Psoas muscle (tissue), 8 donors: Measurements from ENCODE around the gene TMEM79. TPM values are rescaled to one million over a fixed set of nuclear protein-coding genes. Genes with fewer than 3 reads are reported as not detected.

Experiments
- ATAC-seq, 4 donors: fragments of 200-7000 bp; cut with Tn5 transposase; one replicate each; pipeline ENCODE4 v1.9.1; 2020; ENCODE audit warnings: moderate library complexity in 3 of 4, mild to moderate bottlenecking in 2 of 4
- DNase-seq, 2 donors: peaks; one replicate each; pipeline ENCODE4 v3.0.0-alpha.2; 2020
- H3K27ac ChIP-seq: fragments of 200-600 bp; one replicate; pipeline ENCODE4 v1.8.0; 2022
- H3K27me3 ChIP-seq, 3 donors: fragments of 200-600 bp in 1 of 3; one replicate each; pipeline versions ENCODE4 v1.6.1 to v1.8.0; 2013 to 2022; ENCODE audit warnings: low read length in 2 of 3, mild to moderate bottlenecking in 2 of 3, moderate library complexity in 1 of 3; ENCODE audit not compliant: insufficient read depth in 3 of 3
- H3K36me3 ChIP-seq, 2 donors: fragments of 200-600 bp in 1 of 2; one replicate each; pipeline versions ENCODE4 v1.6.1 to v1.8.0; 2013 to 2022; ENCODE audit warnings: low read depth in 1 of 2, mild to moderate bottlenecking in 1 of 2, moderate library complexity in 1 of 2; ENCODE audit not compliant: insufficient read depth in 1 of 2
- H3K4me1 ChIP-seq: fragments of 200-600 bp; one replicate; pipeline ENCODE4 v1.8.0; 2022
- H3K4me3 ChIP-seq: fragments of 200-600 bp; one replicate; pipeline ENCODE4 v1.8.0; 2022; ENCODE audit warnings: mild to moderate bottlenecking
- H3K9me3 ChIP-seq: fragments of 200-600 bp; one replicate; pipeline ENCODE4 v1.8.0; 2022
- WGBS, 3 donors: extraction: QIAGEN DNeasy Blood & Tissue Kit; methylation state at CpG; one replicate each; pipeline versions ENCODE4 v1.1.6 to v1.1.7; 2013; 5-methylcytosine and 5-hydroxymethylcytosine counted together
- intact Hi-C, 2 donors: fragments of 100-400 bp; cut with DNase I; formaldehyde crosslinking; loops; one replicate each; pipeline versions ENCODE4 v1.11.0 to v1.14.2; 2022
- polyA plus RNA-seq, 3 donors: library from polyadenylated mRNA; stranded (reverse); fragments of 200-250 nt; gene quantifications; one replicate each; pipeline ENCODE4 v1.2.3, GENCODE V29; 2013
- total RNA-seq, 4 donors: library from RNA; stranded (reverse); fragmentation: NEBNext Ultra II Directional in 2 of 4; extraction: Animal tissue kit (Norgen Biotek cat#: 25700) in 2 of 4; gene quantifications; one replicate each; pipeline versions ENCODE4 v1.2.1 to v1.2.4, GENCODE V29; 2021 to 2023
- TF ChIP-seq, protein P1 (sequence below): fragments of 200-600 bp; IDR thresholded peaks from one replicate; pipeline ENCODE4 v1.8.0; 2022; ENCODE audit warnings: antibody characterized with exemption
- donor health status: healthy with polysubstance abuse.
- donor health status: DM: no; HTN: no; CAD: no; lungs with moderate emphysema.
- donor health status: Bipolar disorder and iron deficiency.
- donor health status: healthy.
- donor health status: DM: yes; HTN: yes; CAD: no.
- donor health status: DM: no; HTN: no; CAD: no.
- donor health status: DM: no; HTN: no; CAD: no.
- donor health status: DM: yes; HTN: yes; CAD: no.

The TMEM79 gene
- total and polyA plus RNA-seq, 7 donors = 0.69 to 3.6 (median 0.99) TPM

DNA sequence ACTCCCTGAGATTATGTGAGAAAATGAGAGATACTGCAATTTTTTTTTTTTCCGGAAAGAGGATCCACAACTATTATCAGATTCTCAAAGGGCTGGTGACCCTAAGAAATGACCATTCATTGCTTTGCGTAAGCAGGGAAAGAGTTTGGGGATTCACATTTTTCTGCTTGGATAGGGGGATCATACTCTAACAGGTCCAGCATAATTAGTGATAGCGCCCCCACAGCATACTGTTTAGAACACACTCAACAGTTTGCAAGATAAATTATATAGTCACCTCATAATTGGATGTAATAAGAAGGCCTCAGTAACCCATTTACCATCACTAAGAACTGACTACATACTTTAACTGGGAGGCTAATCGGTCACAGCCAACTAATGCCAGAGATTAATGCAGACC is 52.1 kb downstream of the TMEM79 start:
- peak overlapping the region; percentile 97 for H3K4me3 ChIP-seq
- WGBS, 3 donors = 81 to 88% (median 82%) methylated on average over 4 of the region's 4 CpGs
- intact Hi-C loops = no loop called here
- no peaks in the 10 kb centered on the region for H3K27me3 ChIP-seq
- peaks cover 2 to 53% of the 10 kb centered on the region in 2 donors for H3K36me3 ChIP-seq
- H3K27ac ChIP-seq = no peak overlapping the region
- peaks cover 19% of the 10 kb centered on the region for H3K4me1 ChIP-seq
- no peaks in the 10 kb centered on the region for H3K9me3 ChIP-seq
- no peak for DNase-seq
- ATAC-seq = no peak
- TF ChIP-seq, protein P1, sequence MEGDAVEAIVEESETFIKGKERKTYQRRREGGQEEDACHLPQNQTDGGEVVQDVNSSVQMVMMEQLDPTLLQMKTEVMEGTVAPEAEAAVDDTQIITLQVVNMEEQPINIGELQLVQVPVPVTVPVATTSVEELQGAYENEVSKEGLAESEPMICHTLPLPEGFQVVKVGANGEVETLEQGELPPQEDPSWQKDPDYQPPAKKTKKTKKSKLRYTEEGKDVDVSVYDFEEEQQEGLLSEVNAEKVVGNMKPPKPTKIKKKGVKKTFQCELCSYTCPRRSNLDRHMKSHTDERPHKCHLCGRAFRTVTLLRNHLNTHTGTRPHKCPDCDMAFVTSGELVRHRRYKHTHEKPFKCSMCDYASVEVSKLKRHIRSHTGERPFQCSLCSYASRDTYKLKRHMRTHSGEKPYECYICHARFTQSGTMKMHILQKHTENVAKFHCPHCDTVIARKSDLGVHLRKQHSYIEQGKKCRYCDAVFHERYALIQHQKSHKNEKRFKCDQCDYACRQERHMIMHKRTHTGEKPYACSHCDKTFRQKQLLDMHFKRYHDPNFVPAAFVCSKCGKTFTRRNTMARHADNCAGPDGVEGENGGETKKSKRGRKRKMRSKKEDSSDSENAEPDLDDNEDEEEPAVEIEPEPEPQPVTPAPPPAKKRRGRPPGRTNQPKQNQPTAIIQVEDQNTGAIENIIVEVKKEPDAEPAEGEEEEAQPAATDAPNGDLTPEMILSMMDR = no peak

DNA sequence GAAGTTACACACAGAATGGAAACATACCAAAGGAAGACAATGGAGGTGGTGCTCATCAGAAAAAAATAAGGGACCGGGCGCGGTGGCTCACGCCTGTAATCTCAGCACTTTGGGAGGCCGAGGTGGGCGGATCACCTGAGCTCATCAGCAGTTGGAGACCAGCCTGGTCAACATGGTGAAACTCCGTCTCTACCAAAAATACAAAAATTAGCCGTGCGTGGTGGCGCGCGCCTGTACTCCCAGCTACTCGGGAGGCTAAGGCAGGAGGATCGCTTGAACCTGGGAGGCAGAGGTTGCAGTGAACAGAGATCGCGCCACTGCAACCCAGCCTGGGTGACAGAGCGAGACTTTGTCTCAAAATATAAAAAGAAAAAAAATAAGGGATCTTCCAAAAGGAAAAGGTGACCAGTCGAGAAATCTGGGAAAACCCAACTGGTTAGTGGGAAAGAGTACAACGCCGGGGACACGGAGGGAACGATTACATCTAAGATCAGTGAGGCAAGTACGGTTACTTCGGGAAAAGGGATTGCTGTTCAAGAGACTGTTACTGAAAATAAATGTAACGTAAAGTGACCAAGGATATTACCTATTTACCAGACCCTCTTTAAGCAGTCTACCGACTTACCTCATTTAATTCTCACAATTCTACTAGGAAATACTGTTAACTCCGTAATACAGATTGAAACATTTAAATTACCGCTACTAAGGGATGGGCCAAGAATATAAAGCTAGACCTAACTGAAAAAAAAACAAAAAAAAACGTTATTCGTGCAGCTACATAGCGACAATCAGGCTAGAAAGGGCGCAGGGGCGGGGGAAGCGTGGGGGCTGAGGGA is 53.1 kb downstream of the TMEM79 start:
- intact Hi-C loops = no loop called here
- WGBS, 3 donors = 33 to 34% (median 33%) methylated on average over 34 of the region's 34 CpGs

DNA sequence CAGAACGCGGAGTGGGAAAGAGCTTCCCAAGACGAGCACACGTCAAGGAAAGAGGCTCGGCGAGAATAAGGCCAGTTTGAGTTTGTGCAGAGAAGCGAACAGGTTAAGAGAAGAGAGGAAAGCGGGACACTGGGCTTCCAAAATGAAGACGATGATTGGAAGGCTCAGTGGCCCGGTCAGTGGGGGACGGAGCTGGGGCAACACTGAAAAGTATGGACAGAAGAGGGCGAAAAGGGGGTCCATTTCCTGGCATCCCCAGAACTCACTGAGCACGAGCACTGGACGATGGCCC is 53.7 kb downstream of the TMEM79 start:
- peak; percentile 39 to 53 (median 40) for ATAC-seq

More for the DNA sequence above, 53.1 kb downstream of the TMEM79 start:
- no peaks in the 10 kb centered on the region for H3K27me3 ChIP-seq
- H3K4me3 ChIP-seq = peak overlapping the region; percentile 97
- DNase-seq (no peak), ATAC-seq (peak in 1 of 4 donors; percentile 0)
- H3K4me1 ChIP-seq = peaks cover 19% of the 10 kb centered on the region
- H3K27ac ChIP-seq = peak overlapping the region; percentile 92
- H3K36me3 ChIP-seq = peaks cover 2 to 43% of the 10 kb centered on the region in 2 donors
- H3K9me3 ChIP-seq = no peaks in the 10 kb centered on the region
- TF ChIP-seq, protein P1 = no peak

DNA sequence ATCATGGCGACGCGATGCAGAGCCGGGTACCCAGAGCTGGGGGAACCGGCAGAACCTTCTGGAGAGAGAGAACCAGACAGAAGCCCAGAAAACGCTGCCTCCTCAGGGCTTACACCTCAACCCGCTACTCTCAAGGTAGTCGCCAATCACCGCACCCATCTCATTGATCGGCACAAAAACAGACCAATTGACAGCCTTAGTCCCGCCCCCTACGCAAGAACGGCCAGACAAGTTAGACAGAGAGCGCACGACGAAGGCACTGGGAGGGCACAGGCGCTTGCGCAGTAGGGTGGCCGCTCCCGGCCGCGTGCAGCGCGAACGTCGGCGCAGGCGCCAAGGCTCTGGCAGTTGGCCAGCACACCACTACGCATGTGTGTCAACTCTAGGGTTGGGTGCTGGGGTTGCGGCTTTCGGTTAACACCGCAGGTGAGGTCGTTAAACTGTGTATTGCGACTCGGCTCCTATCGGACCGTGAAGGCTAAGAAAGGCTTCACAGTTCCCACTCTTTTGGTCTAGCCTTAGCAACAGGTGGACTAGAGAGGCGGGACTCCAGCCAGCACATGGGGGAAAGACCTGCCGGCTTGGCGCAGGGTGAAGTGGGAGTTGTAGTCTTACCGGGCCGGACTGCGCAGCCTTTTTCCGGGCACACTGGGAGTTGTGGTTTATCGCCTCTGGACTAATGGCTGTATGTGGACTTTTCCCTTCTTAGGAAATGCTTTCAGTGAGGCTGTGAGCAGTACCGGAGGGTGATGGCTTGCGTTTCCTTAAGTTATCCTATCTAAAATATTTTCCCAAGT is 54.3 kb downstream of the TMEM79 start, which contains the start of the genes CCT3 and TSACC:
Gene CCT3, minus strand, starts transcription at position 113 of the 797 bp plus-strand sequence. Its CDS starts 108 bp downstream, at position 5.
Gene TSACC, plus strand, starts transcription at position 347 of the 797 bp plus-strand sequence. CDS start 1,232 bp downstream, outside the sequence.
- peaks cover 2 to 32% of the 10 kb centered on the region in 2 donors for H3K36me3 ChIP-seq
- 0 to 1% (median 0%) methylated on average over 47 of the region's 47 CpGs for WGBS, 3 donors
- H3K27ac ChIP-seq = peak within 1 kb of the TSS; percentile 92
- TF ChIP-seq, protein P1 = no peak
- no peaks in the 10 kb centered on the region for H3K27me3 ChIP-seq
- DNase-seq (peak; percentile 99 to 100), ATAC-seq (peak; percentile 96 to 98 (median 97))
- intact Hi-C loops = no loop called here
- no peaks in the 10 kb centered on the region for H3K9me3 ChIP-seq
- H3K4me3 ChIP-seq = peak within 1 kb of the TSS; percentile 97
- H3K4me1 ChIP-seq = peaks cover 19% of the 10 kb centered on the region

More for the DNA sequence above, 53.7 kb downstream of the TMEM79 start:
- DNase-seq = peak in 1 of 2 donors; percentile 19
- Histone ChIP-seq H3K36me3 (peaks cover 2 to 37% of the 10 kb centered on the region in 2 donors), H3K9me3 (no peaks in the 10 kb centered on the region), H3K27me3 (no peaks in the 10 kb centered on the region), H3K4me3 (peak overlapping the region; percentile 97), H3K27ac (peak overlapping the region; percentile 92), H3K4me1 (peaks cover 19% of the 10 kb centered on the region)
- intact Hi-C loops = no loop called here
- TF ChIP-seq, protein P1 = no peak
- 0 to 1% (median 0%) methylated on average over 13 to 14 of the region's 14 CpGs for WGBS, 3 donors

Other genes with a start within 250 kb of the TMEM79 start
- 10 to 100 TPM; 46.6 to 64.9 (median 53.1) TPM for gene UBQLN4, start 230.5 kb upstream of the TMEM79 start, total RNA-seq
- 10 to 100 TPM; 36.8 to 73.9 (median 55.5) TPM for gene UBQLN4, start 230.5 kb upstream of the TMEM79 start, polyA plus RNA-seq
- 10 to 100 TPM; 46.1 to 63.9 (median 51.2) TPM for gene LAMTOR2, start 229.5 kb upstream of the TMEM79 start, total RNA-seq
- gene LAMTOR2, start 229.5 kb upstream of the TMEM79 start, polyA plus RNA-seq = 100 to 1,000 TPM in 1 of 3 donors, 10 to 100 TPM in 2; 89.0 to 101 (median 95.7) TPM
- gene RAB25, start 223.2 kb upstream of the TMEM79 start, total RNA-seq = not detected
- under 1 TPM; 0.07 to 0.34 (median 0.13) TPM for gene RAB25, start 223.2 kb upstream of the TMEM79 start, polyA plus RNA-seq
- under 1 TPM; 0.06 to 0.28 (median 0.11) TPM for gene MEX3A, start 201.9 kb upstream of the TMEM79 start, total RNA-seq
- under 1 TPM; 0.07 to 0.42 (median 0.22) TPM for gene MEX3A, start 201.9 kb upstream of the TMEM79 start, polyA plus RNA-seq
- gene LMNA, start 169.6 kb upstream of the TMEM79 start, total RNA-seq = 100 to 1,000 TPM; 161 to 392 (median 291) TPM
- gene LMNA, start 169.6 kb upstream of the TMEM79 start, polyA plus RNA-seq = 100 to 1,000 TPM; 114 to 237 (median 138) TPM
- 1 to 10 TPM; 1.2 to 3.4 (median 2.4) TPM for gene SEMA4A, start 130.7 kb upstream of the TMEM79 start, total RNA-seq
- 1 to 10 TPM in 1 of 3 donors, under 1 TPM in 2; 0.77 to 1.8 (median 0.82) TPM for gene SEMA4A, start 130.7 kb upstream of the TMEM79 start, polyA plus RNA-seq
- 10 to 100 TPM; 11.2 to 29.8 (median 20.1) TPM for gene SLC25A44, start 90.2 kb upstream of the TMEM79 start, total RNA-seq
- gene SLC25A44, start 90.2 kb upstream of the TMEM79 start, polyA plus RNA-seq = 10 to 100 TPM; 13.6 to 40.3 (median 21.1) TPM
- gene PMF1, start 71.3 kb upstream of the TMEM79 start, total RNA-seq = 10 to 100 TPM; 47.9 to 72.1 (median 65.6) TPM
- gene PMF1, start 71.3 kb upstream of the TMEM79 start, polyA plus RNA-seq = 10 to 100 TPM; 52.7 to 93.4 (median 91.0) TPM
- gene BGLAP, start 42.1 kb upstream of the TMEM79 start, total RNA-seq = under 1 TPM in 2 of 4 donors, not detected in 2; 0.34 to 0.44 TPM
- gene BGLAP, start 42.1 kb upstream of the TMEM79 start, polyA plus RNA-seq = under 1 TPM in 1 of 3 donors, not detected in 2; 0.33 TPM
- gene PAQR6, start 36.3 kb upstream of the TMEM79 start, total RNA-seq = 1 to 10 TPM in 1 of 4 donors, under 1 TPM in 3; 0.32 to 1.2 (median 0.80) TPM
- under 1 TPM; 0.30 to 0.85 (median 0.39) TPM for gene PAQR6, start 36.3 kb upstream of the TMEM79 start, polyA plus RNA-seq
- gene SMG5, start 1.5 kb upstream of the TMEM79 start, total RNA-seq = 10 to 100 TPM; 46.8 to 90.7 (median 80.8) TPM
- gene SMG5, start 1.5 kb upstream of the TMEM79 start, polyA plus RNA-seq = 10 to 100 TPM; 54.0 to 74.5 (median 72.4) TPM
- gene GLMP, start 11.4 kb downstream of the TMEM79 start, total RNA-seq = 1 to 10 TPM; 5.1 to 9.6 (median 7.5) TPM
- 1 to 10 TPM; 6.1 to 8.3 (median 6.8) TPM for gene GLMP, start 11.4 kb downstream of the TMEM79 start, polyA plus RNA-seq
- gene VHLL, start 15.0 kb downstream of the TMEM79 start, total RNA-seq = not detected
- not detected for gene VHLL, start 15.0 kb downstream of the TMEM79 start, polyA plus RNA-seq
- 100 to 1,000 TPM; 164 to 190 (median 178) TPM for gene CCT3, start 54.0 kb downstream of the TMEM79 start, total RNA-seq
- gene CCT3, start 54.0 kb downstream of the TMEM79 start, polyA plus RNA-seq = 100 to 1,000 TPM; 144 to 258 (median 207) TPM
- gene TSACC, start 54.2 kb downstream of the TMEM79 start, total RNA-seq = 1 to 10 TPM in 1 of 4 donors, under 1 TPM in 3; 0.50 to 1.7 (median 0.85) TPM
- gene TSACC, start 54.2 kb downstream of the TMEM79 start, polyA plus RNA-seq = under 1 TPM; 0.30 to 0.94 (median 0.56) TPM
- not detected for gene RHBG, start 84.9 kb downstream of the TMEM79 start, total RNA-seq
- not detected for gene RHBG, start 84.9 kb downstream of the TMEM79 start, polyA plus RNA-seq
- gene MEF2D, start 216.4 kb downstream of the TMEM79 start, total RNA-seq = 100 to 1,000 TPM; 126 to 258 (median 188) TPM
- gene MEF2D, start 216.4 kb downstream of the TMEM79 start, polyA plus RNA-seq = 10 to 100 TPM; 43.1 to 65.3 (median 58.4) TPM